ENCODE data around the gene CPB2.

The CPB2 gene

DNA sequence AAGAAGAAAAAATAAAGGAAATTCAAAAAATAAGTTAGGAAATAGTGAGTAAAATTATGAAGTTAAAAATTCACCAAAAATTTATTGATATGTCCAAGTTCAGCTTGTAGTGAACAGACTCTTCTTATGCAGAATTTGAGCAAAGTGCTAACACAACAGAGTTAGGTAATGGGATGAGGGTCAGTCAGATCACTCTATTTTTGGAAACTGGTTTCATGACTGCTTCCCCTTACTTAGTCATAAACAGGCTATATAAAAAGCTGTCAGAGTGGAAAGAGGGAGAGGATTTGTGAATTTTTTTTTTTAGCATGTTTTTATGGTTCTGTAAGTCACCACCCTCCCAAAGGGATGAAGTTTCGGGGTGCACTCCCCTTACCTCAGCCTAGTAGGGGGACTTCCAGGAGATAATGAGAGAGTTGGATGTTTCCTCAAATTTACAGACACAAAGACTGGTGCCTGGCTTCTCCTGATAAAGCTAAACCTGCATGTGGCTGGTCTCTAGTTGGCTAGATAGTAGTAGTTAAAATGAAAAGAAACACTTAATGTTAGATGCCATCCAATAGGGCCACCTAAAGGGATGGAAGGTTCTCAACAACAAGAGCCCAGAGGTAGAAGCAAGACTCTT, 4.5 kb downstream of the CPB2 start:
- H3K4me3 ChIP-seq (ENCODE audit: insufficient read depth, low read depth, low read length), result no peak overlapping the region
- no peaks in the 10 kb centered on the region for H3K9me3 ChIP-seq (ENCODE audit: control insufficient read depth, low read length)
- H3K27me3 ChIP-seq (ENCODE audit: control insufficient read depth, insufficient read depth, low read length, poor library complexity, severe bottlenecking), result no peaks in the 10 kb centered on the region
- no peaks in the 10 kb centered on the region for H3K36me3 ChIP-seq (ENCODE audit: control insufficient read depth, insufficient read depth, low read length)
- no peaks in the 10 kb centered on the region for H3K4me1 ChIP-seq (ENCODE audit: control insufficient read depth, insufficient read depth, low read length)
- WGBS, 2 experiments, result 88 to 100% methylated on average over 1 of the region's 1 CpG
- no peak overlapping the region for H3K27ac ChIP-seq (ENCODE audit: insufficient read depth, low read depth, low read length, poor library complexity, severe bottlenecking)

- no peaks in the 10 kb centered on the region for H3K4me1 ChIP-seq (ENCODE audit: control insufficient read depth, insufficient read depth, low read length)
- H3K4me3 ChIP-seq (ENCODE audit: insufficient read depth, low read depth, low read length), result no peak overlapping the region
- no peak overlapping the region for H3K27ac ChIP-seq (ENCODE audit: insufficient read depth, low read depth, low read length, poor library complexity, severe bottlenecking)
- H3K27me3 ChIP-seq (ENCODE audit: control insufficient read depth, insufficient read depth, low read length, poor library complexity, severe bottlenecking), result no peaks in the 10 kb centered on the region
- H3K9me3 ChIP-seq (ENCODE audit: control insufficient read depth, low read length), result no peaks in the 10 kb centered on the region
- H3K36me3 ChIP-seq (ENCODE audit: control insufficient read depth, insufficient read depth, low read length), result no peaks in the 10 kb centered on the region
- WGBS, 2 experiments, result 93% methylated on average over 4 of the region's 4 CpGs
Measured at GRCh38 chr13:46097663-46098062, 7.2 kb downstream of the CPB2 start.

- Histone ChIP-seq H3K27me3 (ENCODE audit: control insufficient read depth, insufficient read depth, low read length, poor library complexity, severe bottlenecking) (no peaks in the 10 kb centered on the region), H3K9me3 (ENCODE audit: control insufficient read depth, low read length) (no peaks in the 10 kb centered on the region), H3K27ac (ENCODE audit: insufficient read depth, low read depth, low read length, poor library complexity, severe bottlenecking) (no peak overlapping the region), H3K36me3 (ENCODE audit: control insufficient read depth, insufficient read depth, low read length) (no peaks in the 10 kb centered on the region), H3K4me1 (ENCODE audit: control insufficient read depth, insufficient read depth, low read length) (no peaks in the 10 kb centered on the region), H3K4me3 (ENCODE audit: insufficient read depth, low read depth, low read length) (no peak overlapping the region)
- WGBS, 2 experiments, result 93 to 95% methylated on average over 3 of the region's 3 CpGs
Measured at GRCh38 chr13:46097015-46097414, 7.8 kb downstream of the CPB2 start.

DNA sequence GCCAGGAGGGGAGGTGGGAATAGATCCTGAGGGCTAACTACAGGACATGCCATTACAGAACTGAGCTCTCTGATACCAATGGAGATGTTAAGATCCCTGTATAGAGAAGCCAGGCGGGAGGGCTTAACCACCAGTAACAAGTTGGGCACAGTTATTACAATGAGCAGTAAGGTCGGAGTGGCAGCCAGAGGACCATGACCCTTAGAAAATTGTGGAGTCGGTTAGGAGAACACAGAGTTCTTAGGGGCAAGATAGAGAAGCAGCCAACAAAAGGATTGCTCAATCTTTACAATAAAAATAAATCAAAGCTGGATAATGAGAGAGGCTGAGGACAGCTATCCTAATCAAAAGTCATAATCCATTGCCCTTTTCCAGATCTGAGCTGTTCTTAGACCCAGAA, 10.4 kb downstream of the CPB2 start:
- Histone ChIP-seq H3K4me3 (ENCODE audit: insufficient read depth, low read depth, low read length) (no peak overlapping the region), H3K36me3 (ENCODE audit: control insufficient read depth, insufficient read depth, low read length) (no peaks in the 10 kb centered on the region), H3K9me3 (ENCODE audit: control insufficient read depth, low read length) (no peaks in the 10 kb centered on the region), H3K27me3 (ENCODE audit: control insufficient read depth, insufficient read depth, low read length, poor library complexity, severe bottlenecking) (no peaks in the 10 kb centered on the region), H3K4me1 (ENCODE audit: control insufficient read depth, insufficient read depth, low read length) (no peaks in the 10 kb centered on the region), H3K27ac (ENCODE audit: insufficient read depth, low read depth, low read length, poor library complexity, severe bottlenecking) (no peak overlapping the region)
- WGBS, 2 experiments, result 95 to 97% methylated on average over 3 of the region's 3 CpGs

GRCh38 chr13:46088821-46089562, 15.8 kb downstream of the CPB2 start:
- WGBS, 2 experiments, result 82 to 84% methylated on average over 4 to 5 of the region's 5 CpGs

DNA sequence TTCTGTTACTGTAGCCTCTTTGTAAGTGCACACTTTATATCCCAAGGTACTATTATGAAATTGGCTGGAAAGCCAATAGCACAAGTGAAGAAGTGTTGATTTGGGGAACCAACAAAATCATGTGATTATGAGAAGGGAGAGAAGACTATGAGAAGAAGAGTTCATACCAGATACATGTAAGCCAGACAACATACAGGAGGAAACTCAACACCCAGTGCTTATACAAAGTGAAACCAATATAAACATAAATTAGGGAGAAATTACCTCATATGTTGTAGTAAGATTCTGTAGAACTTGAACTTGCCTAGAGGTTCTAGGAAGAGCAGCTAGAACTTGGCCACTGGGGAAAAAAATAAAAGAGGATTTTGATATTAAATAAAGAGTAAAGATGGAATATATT, 17.4 kb downstream of the CPB2 start:
- Histone ChIP-seq H3K4me1 (ENCODE audit: control insufficient read depth, insufficient read depth, low read length) (no peaks in the 10 kb centered on the region), H3K27me3 (ENCODE audit: control insufficient read depth, insufficient read depth, low read length, poor library complexity, severe bottlenecking) (no peaks in the 10 kb centered on the region), H3K4me3 (ENCODE audit: insufficient read depth, low read depth, low read length) (no peak overlapping the region), H3K27ac (ENCODE audit: insufficient read depth, low read depth, low read length, poor library complexity, severe bottlenecking) (no peak overlapping the region), H3K36me3 (ENCODE audit: control insufficient read depth, insufficient read depth, low read length) (no peaks in the 10 kb centered on the region), H3K9me3 (ENCODE audit: control insufficient read depth, low read length) (no peaks in the 10 kb centered on the region)

More at GRCh38 chr13:46088821-46089562, 15.8 kb downstream of the CPB2 start:
- Histone ChIP-seq H3K36me3 (ENCODE audit: control insufficient read depth, insufficient read depth, low read length) (no peaks in the 10 kb centered on the region), H3K4me3 (ENCODE audit: insufficient read depth, low read depth, low read length) (no peak overlapping the region), H3K27me3 (ENCODE audit: control insufficient read depth, insufficient read depth, low read length, poor library complexity, severe bottlenecking) (no peaks in the 10 kb centered on the region), H3K9me3 (ENCODE audit: control insufficient read depth, low read length) (no peaks in the 10 kb centered on the region), H3K27ac (ENCODE audit: insufficient read depth, low read depth, low read length, poor library complexity, severe bottlenecking) (no peak overlapping the region), H3K4me1 (ENCODE audit: control insufficient read depth, insufficient read depth, low read length) (no peaks in the 10 kb centered on the region)

DNA sequence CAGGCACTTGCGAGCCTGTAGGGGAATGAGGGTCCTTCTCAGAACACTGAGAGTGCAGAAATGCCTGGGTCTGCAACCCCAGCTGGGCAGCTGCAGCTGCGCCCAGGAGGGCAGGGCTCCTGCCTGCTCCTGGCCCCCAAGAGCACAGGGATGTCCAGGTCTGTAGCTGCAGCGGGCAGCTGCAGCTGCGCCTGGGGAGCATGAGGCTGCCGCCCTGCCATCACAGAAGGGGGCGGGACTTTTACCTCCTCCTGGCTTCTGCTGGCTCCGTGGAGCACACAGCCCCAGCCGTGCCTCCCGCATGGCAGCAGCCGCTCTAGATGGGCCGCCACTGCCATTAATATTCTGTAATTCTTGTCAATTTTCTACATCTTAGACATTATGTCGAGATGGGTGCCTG, 17.8 kb downstream of the CPB2 start:
- Histone ChIP-seq H3K4me1 (ENCODE audit: control insufficient read depth, insufficient read depth, low read length) (no peaks in the 10 kb centered on the region), H3K27me3 (ENCODE audit: control insufficient read depth, insufficient read depth, low read length, poor library complexity, severe bottlenecking) (no peaks in the 10 kb centered on the region), H3K36me3 (ENCODE audit: control insufficient read depth, insufficient read depth, low read length) (no peaks in the 10 kb centered on the region), H3K9me3 (ENCODE audit: control insufficient read depth, low read length) (no peaks in the 10 kb centered on the region), H3K4me3 (ENCODE audit: insufficient read depth, low read depth, low read length) (no peak overlapping the region), H3K27ac (ENCODE audit: insufficient read depth, low read depth, low read length, poor library complexity, severe bottlenecking) (no peak overlapping the region)
- 86 to 92% methylated on average over 11 to 12 of the region's 12 CpGs for WGBS, 2 experiments

GRCh38 chr13:46086421-46086922, 18.4 kb downstream of the CPB2 start:
- no peaks in the 10 kb centered on the region for H3K9me3 ChIP-seq (ENCODE audit: control insufficient read depth, low read length)
- no peak overlapping the region for H3K4me3 ChIP-seq (ENCODE audit: insufficient read depth, low read depth, low read length)
- no peaks in the 10 kb centered on the region for H3K4me1 ChIP-seq (ENCODE audit: control insufficient read depth, insufficient read depth, low read length)
- no peaks in the 10 kb centered on the region for H3K36me3 ChIP-seq (ENCODE audit: control insufficient read depth, insufficient read depth, low read length)
- H3K27me3 ChIP-seq (ENCODE audit: control insufficient read depth, insufficient read depth, low read length, poor library complexity, severe bottlenecking), result no peaks in the 10 kb centered on the region
- 88% methylated on average over 12 of the region's 12 CpGs for WGBS, 2 experiments
- H3K27ac ChIP-seq (ENCODE audit: insufficient read depth, low read depth, low read length, poor library complexity, severe bottlenecking), result no peak overlapping the region

- H3K9me3 ChIP-seq (ENCODE audit: control insufficient read depth, low read length), result no peaks in the 10 kb centered on the region
- H3K4me3 ChIP-seq (ENCODE audit: insufficient read depth, low read depth, low read length), result no peak overlapping the region
- 95 to 96% methylated on average over 13 of the region's 13 CpGs for WGBS, 2 experiments
- no peaks in the 10 kb centered on the region for H3K36me3 ChIP-seq (ENCODE audit: control insufficient read depth, insufficient read depth, low read length)
- no peaks in the 10 kb centered on the region for H3K27me3 ChIP-seq (ENCODE audit: control insufficient read depth, insufficient read depth, low read length, poor library complexity, severe bottlenecking)
- no peaks in the 10 kb centered on the region for H3K4me1 ChIP-seq (ENCODE audit: control insufficient read depth, insufficient read depth, low read length)
- no peak overlapping the region for H3K27ac ChIP-seq (ENCODE audit: insufficient read depth, low read depth, low read length, poor library complexity, severe bottlenecking)
Measured at GRCh38 chr13:46085737-46086136, 19.1 kb downstream of the CPB2 start.

GRCh38 chr13:46082324-46082723, 22.5 kb downstream of the CPB2 start:
- H3K4me3 ChIP-seq (ENCODE audit: insufficient read depth, low read depth, low read length), result no peak overlapping the region
- H3K9me3 ChIP-seq (ENCODE audit: control insufficient read depth, low read length), result no peaks in the 10 kb centered on the region
- H3K36me3 ChIP-seq (ENCODE audit: control insufficient read depth, insufficient read depth, low read length), result no peaks in the 10 kb centered on the region
- no peaks in the 10 kb centered on the region for H3K27me3 ChIP-seq (ENCODE audit: control insufficient read depth, insufficient read depth, low read length, poor library complexity, severe bottlenecking)
- no peak overlapping the region for H3K27ac ChIP-seq (ENCODE audit: insufficient read depth, low read depth, low read length, poor library complexity, severe bottlenecking)
- WGBS, 2 experiments, result 94 to 96% methylated on average over 5 of the region's 5 CpGs
- H3K4me1 ChIP-seq (ENCODE audit: control insufficient read depth, insufficient read depth, low read length), result no peaks in the 10 kb centered on the region
